HCT116 (cell line): ENCODE results near the gene TRUB1. TPM values are rescaled to one million over a fixed set of nuclear protein-coding genes. Genes with fewer than 3 reads are reported as not detected.

Source experiments
- ATAC-seq: fragments of 200-7000 bp; cut with Tn5 transposase; 2 replicates; pipeline ENCODE4 v1.9.1; 2020; ENCODE audit warnings: mild to moderate bottlenecking, moderate library complexity
- BruUV-seq: library from RNA; stranded (reverse); fragments of 400-500 nt; replicated peaks from 2 replicates; lab custom pipeline; 2021; lab: Mats Ljungman, UMichigan
- CTCF ChIA-PET: fragments of 300-600 bp; sonication (Branson Sonifier 250); formaldehyde crosslinking; loops from one replicate; lab custom pipeline; 2021; ENCODE audit warnings: antibody characterized with exemption; lab: Charles Lee
- POLR2A ChIA-PET: fragments of 300-600, 350-600 bp; sonication (Branson Sonifier 250); formaldehyde crosslinking; loops from one replicate; lab custom pipeline; 2021; ENCODE audit warnings: antibody characterized with exemption; lab: Charles Lee
- RAD21 ChIA-PET, 2 experiments: fragments of 300-600 bp; sonication (Branson Sonifier 250); formaldehyde crosslinking; loops; one replicate each; lab custom pipeline; 2023; ENCODE audit warnings: low total read pairs in 2 of 2; ENCODE audit not compliant: uncharacterized antibody in 2 of 2, unreplicated experiment in 2 of 2, low non-redundant PET in 1 of 2; lab: Charles Lee
- DNase-seq: peaks from one replicate; pipeline ENCODE4 v3.0.0-alpha.2; 2010; ENCODE audit warnings: low read depth, low spot score
- H2AFZ ChIP-seq: fragments of 200-600 bp; shearing (Covaris generic), sonication (generic); 2 replicates; pipeline ENCODE4 v1.6.1; 2017; ENCODE audit warnings: low read depth, mixed run types, mixed read lengths, antibody characterized with exemption, low read length; ENCODE audit not compliant: poor library complexity, severe bottlenecking
- H3K27ac ChIP-seq: 2 replicates; pipeline ENCODE4 v1.5.1; 2012; ENCODE audit warnings: low read depth, low read length
- H3K27me3 ChIP-seq: fragments of 200-600 bp; sonication (generic); 2 replicates; pipeline ENCODE4 v1.6.1; 2016; ENCODE audit warnings: mixed run types, low read length, mixed read lengths; ENCODE audit not compliant: insufficient read depth
- H3K36me3 ChIP-seq, 2 experiments: fragments of 200-500 bp in 1 of 2; fragments of 200-600 bp in 1 of 2; sonication (Bioruptor generic) in 1 of 2; sonication (generic) in 1 of 2; 2 replicates each; pipeline versions ENCODE4 v1.5.1 to v1.6.1; 2014 to 2016; ENCODE audit warnings: low read length in 2 of 2, inconsistent platforms in 1 of 2, mixed read lengths in 1 of 2, mixed run types in 1 of 2; ENCODE audit not compliant: insufficient read depth in 2 of 2, control insufficient read depth in 1 of 2
- H3K4me1 ChIP-seq, 2 experiments: fragments of 200-600 bp in 1 of 2; sonication (generic) in 1 of 2; 2 replicates each; pipeline versions ENCODE4 v1.5.1 to v1.6.1; 2012 to 2017; ENCODE audit warnings: low read length in 2 of 2, inconsistent platforms in 1 of 2, mild to moderate bottlenecking in 1 of 2, mixed read lengths in 1 of 2, mixed run types in 1 of 2, moderate library complexity in 1 of 2; ENCODE audit not compliant: insufficient read depth in 2 of 2, control insufficient read depth in 1 of 2
- H3K4me2 ChIP-seq: fragments of 200-600 bp; sonication (generic); 2 replicates; pipeline ENCODE4 v1.6.1; 2017; ENCODE audit warnings: mixed run types, low read length, mixed read lengths
- H3K4me3 ChIP-seq, 2 experiments: fragments of 200-600 bp in 1 of 2; sonication (generic) in 1 of 2; replicated peaks in 1 of 2; 2 replicates each; pipeline ENCODE4 v1.5.1; 2011 to 2016; ENCODE audit warnings: low read length in 2 of 2, control low read depth in 1 of 2, low read depth in 1 of 2, mild to moderate bottlenecking in 1 of 2, mixed read lengths in 1 of 2, mixed run types in 1 of 2
- H3K79me2 ChIP-seq: fragments of 200-600 bp; sonication (generic); 2 replicates; pipeline ENCODE4 v1.6.1; 2017; ENCODE audit warnings: mild to moderate bottlenecking, mixed run types, low read length, moderate library complexity, mixed read lengths; ENCODE audit not compliant: insufficient read depth
- H3K9ac ChIP-seq: fragments of 200-600 bp; sonication (generic); 2 replicates; pipeline ENCODE4 v1.6.1; 2016; ENCODE audit warnings: low read length, mixed read lengths
- H3K9me2 ChIP-seq: fragments of 200-600 bp; sonication (generic), shearing (Covaris generic); 2 replicates; pipeline ENCODE4 v1.6.1; 2017; ENCODE audit warnings: mixed run types, mild to moderate bottlenecking, moderate library complexity; ENCODE audit not compliant: insufficient read depth
- H3K9me3 ChIP-seq, 2 experiments: fragments of 200-500 bp in 1 of 2; fragments of 200-600 bp in 1 of 2; sonication (Bioruptor generic) in 1 of 2; sonication (generic) in 1 of 2; 2 replicates each; pipeline ENCODE4 v1.6.1; 2014 to 2017; ENCODE audit warnings: low read length in 2 of 2, mixed read lengths in 2 of 2, inconsistent platforms in 1 of 2, low read depth in 1 of 2, mild to moderate bottlenecking in 1 of 2, mixed run types in 1 of 2, moderate library complexity in 1 of 2; ENCODE audit not compliant: control insufficient read depth in 1 of 2, insufficient read depth in 1 of 2
- H4K20me1 ChIP-seq: fragments of 200-600 bp; sonication (generic), shearing (Covaris generic); 2 replicates; pipeline ENCODE4 v1.6.1; 2017; ENCODE audit warnings: mixed run types, mild to moderate bottlenecking, moderate library complexity; ENCODE audit not compliant: insufficient read depth
- CEBPB ChIP-seq: IDR thresholded peaks from 2 replicates; pipeline ENCODE4 v1.6.1; 2012; ENCODE audit warnings: low read depth
- CTCF ChIP-seq, 3 experiments: fragments of 200-600 bp in 1 of 3; sonication (generic) in 1 of 3; IDR thresholded peaks in 2 of 3; conservative IDR thresholded peaks in 1 of 3; 2 replicates each; pipeline ENCODE4 v1.5.1; 2012 to 2017; ENCODE audit warnings: low read depth in 2 of 3, low read length in 2 of 3, antibody characterized with exemption in 1 of 3, borderline replicate concordance in 1 of 3, control low read depth in 1 of 3, mild to moderate bottlenecking in 1 of 3, mixed read lengths in 1 of 3, mixed run types in 1 of 3, moderate library complexity in 1 of 3; ENCODE audit not compliant: insufficient read depth in 1 of 3
- ELF1 ChIP-seq: IDR thresholded peaks from 2 replicates; pipeline ENCODE4 v1.6.1; 2012; ENCODE audit warnings: low read depth, borderline replicate concordance
- EZH2phosphoT487 ChIP-seq: fragments of 200-600 bp; IDR thresholded peaks from 2 replicates; pipeline ENCODE4 v1.6.1; 2018; ENCODE audit warnings: antibody characterized with exemption, borderline replicate concordance
- FOSL1 ChIP-seq: IDR thresholded peaks from 2 replicates; pipeline ENCODE4 v1.6.1; 2012; ENCODE audit warnings: low read depth
- POLR2A ChIP-seq: IDR thresholded peaks from 2 replicates; pipeline ENCODE4 v1.7.0; 2011; ENCODE audit warnings: borderline replicate concordance; ENCODE audit not compliant: insufficient read depth, insufficient read length; ENCODE audit errors: extremely low read depth
- POLR2AphosphoS5 ChIP-seq: IDR thresholded peaks from 2 replicates; pipeline ENCODE4 v1.6.1; 2011; ENCODE audit warnings: mild to moderate bottlenecking, low read depth, low read length, moderate library complexity
- RAD21 ChIP-seq: IDR thresholded peaks from 2 replicates; pipeline ENCODE4 v1.6.1; 2012; ENCODE audit warnings: low read depth, mild to moderate bottlenecking
- SIN3A ChIP-seq: IDR thresholded peaks from 2 replicates; pipeline ENCODE4 v1.6.1; 2012; ENCODE audit warnings: low read depth
- SP1 ChIP-seq: IDR thresholded peaks from 2 replicates; pipeline ENCODE4 v1.6.1; 2012; ENCODE audit warnings: low read depth
- SRF ChIP-seq: IDR thresholded peaks from 2 replicates; pipeline ENCODE4 v1.6.1; 2012; ENCODE audit warnings: low read depth
- TCF7L2 ChIP-seq: IDR thresholded peaks from 2 replicates; pipeline ENCODE4 v1.7.0; 2011; ENCODE audit warnings: borderline replicate concordance, inconsistent platforms; ENCODE audit not compliant: insufficient read depth, insufficient read length; ENCODE audit errors: extremely low read depth
- YY1 ChIP-seq: IDR thresholded peaks from 2 replicates; pipeline ENCODE4 v1.6.1; 2011; ENCODE audit warnings: low read length, low read depth, moderate library complexity, mild to moderate bottlenecking; ENCODE audit not compliant: insufficient replicate concordance; ENCODE audit errors: extremely low read depth
- ZFX ChIP-seq: fragments of 450-650 bp; IDR thresholded peaks from 2 replicates; pipeline ENCODE4 v1.6.1; 2017
- ZNF274 ChIP-seq: fragments of 200-500 bp; sonication (Bioruptor generic); IDR thresholded peaks from 2 replicates; pipeline ENCODE4 v1.6.1; 2014; ENCODE audit warnings: mild to moderate bottlenecking, low read depth, low read length, inconsistent platforms
- intact Hi-C: fragments of 100-400 bp; cut with micrococcal nuclease; formaldehyde crosslinking; loops from 2 replicates; pipeline ENCODE4 v1.10.0; 2022
- total RNA-seq: library from RNA; stranded (reverse); gene quantifications from one replicate; pipeline ENCODE4 v1.2.1, GENCODE V29; 2021; ENCODE audit not compliant: unreplicated experiment
- TF ChIP-seq, protein P1 (sequence below): IDR thresholded peaks from 2 replicates; pipeline ENCODE4 v1.6.1; 2012
- TF ChIP-seq, protein P2 (sequence below): IDR thresholded peaks from 2 replicates; pipeline ENCODE4 v1.6.1; 2011; ENCODE audit warnings: mild to moderate bottlenecking, low read length, moderate library complexity; ENCODE audit not compliant: insufficient replicate concordance; ENCODE audit errors: extremely low read depth

TRUB1 gene
- total RNA-seq, 1 experiment from 2014 or later: 44.1 TPM

GRCh38 chr10:114894911-114895310, 43.1 kb upstream of the TRUB1 start:
- Histone ChIP-seq H3K4me3 (no peak overlapping the region), H3K9me3 (no peaks in the 10 kb centered on the region), H2AFZ (no peak overlapping the region), H3K4me2 (no peak overlapping the region), H3K9me2 (no peaks in the 10 kb centered on the region), H3K36me3 (no peaks in the 10 kb centered on the region), H4K20me1 (no peaks in the 10 kb centered on the region), H3K27ac (no peak overlapping the region), H3K9ac (no peak overlapping the region), H3K4me1 (no peaks in the 10 kb centered on the region), H3K27me3 (no peaks in the 10 kb centered on the region), H3K79me2 (no peaks in the 10 kb centered on the region)
- no TSS peak for BruUV-seq
- ATAC-seq: no peak
- DNase-seq: no peak
- no peak for TF ChIP-seq YY1
- TF ChIP-seq ZNF274: no peak
- TF ChIP-seq ELF1: no peak
- TF ChIP-seq SRF: no peak
- TF ChIP-seq TCF7L2: no peak
- TF ChIP-seq, protein P1, sequence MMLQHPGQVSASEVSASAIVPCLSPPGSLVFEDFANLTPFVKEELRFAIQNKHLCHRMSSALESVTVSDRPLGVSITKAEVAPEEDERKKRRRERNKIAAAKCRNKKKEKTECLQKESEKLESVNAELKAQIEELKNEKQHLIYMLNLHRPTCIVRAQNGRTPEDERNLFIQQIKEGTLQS: no peak
- TF ChIP-seq, protein P2, sequence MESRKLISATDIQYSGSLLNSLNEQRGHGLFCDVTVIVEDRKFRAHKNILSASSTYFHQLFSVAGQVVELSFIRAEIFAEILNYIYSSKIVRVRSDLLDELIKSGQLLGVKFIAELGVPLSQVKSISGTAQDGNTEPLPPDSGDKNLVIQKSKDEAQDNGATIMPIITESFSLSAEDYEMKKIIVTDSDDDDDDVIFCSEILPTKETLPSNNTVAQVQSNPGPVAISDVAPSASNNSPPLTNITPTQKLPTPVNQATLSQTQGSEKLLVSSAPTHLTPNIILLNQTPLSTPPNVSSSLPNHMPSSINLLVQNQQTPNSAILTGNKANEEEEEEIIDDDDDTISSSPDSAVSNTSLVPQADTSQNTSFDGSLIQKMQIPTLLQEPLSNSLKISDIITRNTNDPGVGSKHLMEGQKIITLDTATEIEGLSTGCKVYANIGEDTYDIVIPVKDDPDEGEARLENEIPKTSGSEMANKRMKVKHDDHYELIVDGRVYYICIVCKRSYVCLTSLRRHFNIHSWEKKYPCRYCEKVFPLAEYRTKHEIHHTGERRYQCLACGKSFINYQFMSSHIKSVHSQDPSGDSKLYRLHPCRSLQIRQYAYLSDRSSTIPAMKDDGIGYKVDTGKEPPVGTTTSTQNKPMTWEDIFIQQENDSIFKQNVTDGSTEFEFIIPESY: no peak
- TF ChIP-seq SP1: no peak
- TF ChIP-seq CEBPB: no peak
- no peak for TF ChIP-seq POLR2AphosphoS5
- no peak for TF ChIP-seq RAD21
- no peak for TF ChIP-seq ZFX
- no peak for TF ChIP-seq EZH2phosphoT487
- no peak for TF ChIP-seq FOSL1
- no peak for TF ChIP-seq CTCF (IDR thresholded peaks at IDR 0.05 in 2 of 3, conservative IDR thresholded peaks at IDR 0.05 in 1 of 3; ENCODE audit: borderline replicate concordance in 1 of 3, insufficient read depth in 1 of 3, low read depth in 2 of 3, low read length in 2 of 3)
- no peak for TF ChIP-seq POLR2A
- TF ChIP-seq SIN3A: no peak
- POLR2A ChIA-PET: no interaction called here
- CTCF ChIA-PET: interaction anchor here (1.0 to 1.3 kb wide), 2 partner anchors 15 to 235 kb away, joined by 3 read pairs; no protein-coding TSS in a partner anchor
- RAD21 ChIA-PET: interaction anchor here in 1 of 2 experiments (0.7 kb wide), 1 partner anchor 588 kb away, joined by 3 read pairs; no protein-coding TSS in a partner anchor
- intact Hi-C loops: no loop called here
